K562 (cell line): Measurements from ENCODE around the gene SURF4. TPM values are rescaled to one million over a fixed set of nuclear protein-coding genes. Genes with fewer than 3 reads are reported as not detected.

Source experiments
- CHD7 ChIP-seq: fragments of 200-600 bp; sonication (generic); IDR thresholded peaks from one replicate; pipeline ENCODE4 v1.6.1; 2012; ENCODE audit warnings: mild to moderate bottlenecking, low read depth, low read length, inconsistent platforms
- CTCFL ChIP-seq: IDR thresholded peaks from 2 replicates; pipeline ENCODE4 v1.6.1; 2011; ENCODE audit warnings: borderline replicate concordance, low read depth, mild to moderate bottlenecking, moderate library complexity, low read length; ENCODE audit not compliant: insufficient read depth, poor library complexity, severe bottlenecking
- DLX4 ChIP-seq: fragments of 250-450 bp; sonication (Bioruptor Pico); IDR thresholded peaks from 2 replicates; pipeline ENCODE4 v1.6.1; 2021; ENCODE audit warnings: mild to moderate bottlenecking
- EWSR1 ChIP-seq: fragments of 450-650 bp; IDR thresholded peaks from 2 replicates; pipeline ENCODE4 v1.6.1; 2018; ENCODE audit warnings: borderline replicate concordance, mild to moderate bottlenecking, low read depth, moderate library complexity; ENCODE audit not compliant: partially characterized antibody
- MYC ChIP-seq, 2 experiments: fragments of 250-450 bp in 1 of 2; sonication (Bioruptor Pico) in 1 of 2; IDR thresholded peaks; 2 replicates each; pipeline versions ENCODE4 v1.5.1 to v1.6.1; 2012 to 2021; ENCODE audit warnings: low read depth in 2 of 2, borderline replicate concordance in 1 of 2, improper control_type of control experiment in 1 of 2, low read length in 1 of 2, mild to moderate bottlenecking in 1 of 2, moderate library complexity in 1 of 2
- NR1H2 ChIP-seq: sonication (generic); formaldehyde crosslinking; IDR thresholded peaks from 2 replicates; pipeline ENCODE4 v1.4.0; 2020; ENCODE audit warnings: mild to moderate bottlenecking, missing genetic modification reagents
- POLR3G ChIP-seq: IDR thresholded peaks from 2 replicates; pipeline ENCODE4 v1.6.1; 2011; ENCODE audit not compliant: insufficient read length, insufficient replicate concordance; ENCODE audit errors: extremely low read depth
- PREB ChIP-seq: sonication (generic); formaldehyde crosslinking; IDR thresholded peaks from 2 replicates; pipeline ENCODE4 v1.8.1; 2023; ENCODE audit warnings: mild to moderate bottlenecking, missing genetic modification reagents
- ZNF764 ChIP-seq: fragments of 250-450 bp; sonication (Bioruptor Pico); IDR thresholded peaks from 2 replicates; pipeline ENCODE4 v1.4.0; 2020; ENCODE audit warnings: low read depth, mild to moderate bottlenecking, moderate library complexity
- polyA plus RNA-seq, 8 experiments: library from polyadenylated mRNA; depleted of rRNA in 4 of 8; stranded (reverse) in 5 of 8; unstranded in 3 of 8; fragments of >200 nt; fragmentation: Nextera tagmentation in 2 of 8; fragmentation: Illumina TruSeq in 1 of 8; extraction: Ambion mirVana in 2 of 8; extraction: Trizol in 1 of 8; gene quantifications; 2 replicates each; pipeline versions ENCODE4 v1.2.1 to v1.2.3, GENCODE V29; 2011 to 2014; ENCODE audit warnings: inconsistent platforms in 1 of 8, missing spikeins in 1 of 8
- total RNA-seq, 7 experiments: library from RNA; depleted of rRNA in 6 of 7; stranded (reverse); fragments of >200 nt in 6 of 7; fragmentation: Illumina TruSeq in 2 of 7; extraction: Trizol in 2 of 7; gene quantifications; 2 replicates each; pipeline versions ENCODE4 v1.2.1 to v1.2.3, GENCODE V29; 2011 to 2021; ENCODE audit warnings: low replicate concordance in 1 of 7

SURF4 gene
- total and polyA plus RNA-seq, 9 of the 15 experiments (the other 6 are each of a cell fraction or from before 2014, with no cell fraction given), result 8.4 to 176 (median 130) TPM

GRCh38 chr9:133351908-133352634 is 23.8 kb downstream of the SURF4 start (continued):
- TF ChIP-seq CTCFL (peak; percentile 40), NR1H2 (CRISPR knock-in tag) (no peak), DLX4 (no peak), PREB (peak; percentile 91; the same call in 1 of the 2 replicates), MYC (IDR thresholded peaks at IDR 0.05; ENCODE audit: low read depth, low read length) (peak; percentile 59; the same call in 1 of the 2 replicates), MYC (CRISPR knock-in tag; IDR thresholded peaks at IDR 0.05; ENCODE audit: borderline replicate concordance, low read depth) (no peak), POLR3G (no peak), ZNF764 (CRISPR knock-in tag) (peak; percentile 100), EWSR1 (no peak), CHD7 (peak; percentile 67)
